Activated CD4-positive, alpha-beta T cell treated with anti-CD3 and anti-CD28 coated beads, Interleukin-2, Interleukin-4, amounts not matched to agents 100 ng/mL and 50 ng/mL, durations not matched to agents 16 hours and 8 hours (primary cell): ENCODE results near the gene PLEKHH2.
"Not testable (repeated sequence)": the region's sequence is repeated elsewhere in the genome, so short reads cannot be mapped to it uniquely, and the experiment has no call there.

Experiments used
- DNase-seq: peaks from one replicate; pipeline ENCODE4 v3.0.0-alpha.2; 2020; ENCODE audit warnings: low spot score

The PLEKHH2 gene

DNA sequence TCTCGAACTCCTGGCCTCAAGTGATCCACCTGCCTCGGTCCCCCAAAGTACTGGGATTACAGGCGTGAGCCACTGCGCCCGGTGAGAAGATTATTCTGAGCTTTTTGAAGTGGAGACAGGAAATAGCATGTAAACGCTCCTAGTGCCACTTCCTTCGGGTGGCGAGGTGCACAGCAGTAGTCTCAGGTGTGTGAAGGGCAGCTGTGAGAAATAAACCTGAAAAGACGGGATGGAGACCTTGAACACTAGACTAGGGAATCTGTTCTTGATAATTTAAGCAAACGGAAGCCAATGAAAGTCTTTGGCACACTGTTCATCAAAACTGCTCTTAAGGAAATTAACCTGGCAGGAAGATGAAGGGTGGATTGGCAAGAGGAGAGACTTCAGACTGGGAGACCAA, 439 bp upstream of the PLEKHH2 start:
- DNase-seq: peak; percentile 2

DNA sequence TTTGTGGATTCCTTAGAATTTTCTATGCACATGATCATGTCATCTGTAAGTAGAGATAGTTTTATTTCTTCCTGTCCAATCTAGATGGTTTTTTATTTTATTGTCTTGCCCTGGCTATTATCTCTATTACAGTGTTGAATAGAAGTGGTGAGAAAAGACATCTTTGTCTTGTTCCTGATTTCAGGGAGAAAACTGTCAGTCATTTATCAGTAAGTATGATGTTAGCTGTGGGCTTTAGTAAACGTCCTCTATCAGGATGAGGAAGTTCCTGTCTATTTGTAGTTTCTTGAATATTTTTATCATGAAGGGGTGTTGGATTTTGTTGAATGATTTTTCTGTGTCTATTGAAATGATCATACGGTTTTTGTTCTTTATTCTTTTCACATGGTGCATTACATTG, 5.3 kb downstream of the PLEKHH2 start:
- no peak for DNase-seq

DNA sequence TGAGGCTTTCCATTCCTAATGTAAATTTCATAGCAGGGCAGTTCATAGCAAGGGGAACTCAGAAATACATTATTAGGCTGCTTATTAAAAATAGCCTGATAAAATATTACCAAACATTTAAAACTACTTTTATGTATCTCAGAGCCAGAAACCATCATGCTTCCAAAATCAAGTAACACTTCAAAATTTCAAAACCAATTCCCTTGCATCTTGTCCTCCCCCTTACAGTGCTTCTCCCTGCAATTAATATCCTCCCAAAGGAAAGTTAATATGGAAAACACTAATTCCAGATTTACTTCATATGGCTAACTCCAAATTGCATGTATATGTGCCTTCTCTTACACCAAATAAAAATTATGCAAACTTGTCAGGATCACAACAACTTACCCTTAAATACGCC, 6.6 kb downstream of the PLEKHH2 start:
- DNase-seq: no peak

DNA sequence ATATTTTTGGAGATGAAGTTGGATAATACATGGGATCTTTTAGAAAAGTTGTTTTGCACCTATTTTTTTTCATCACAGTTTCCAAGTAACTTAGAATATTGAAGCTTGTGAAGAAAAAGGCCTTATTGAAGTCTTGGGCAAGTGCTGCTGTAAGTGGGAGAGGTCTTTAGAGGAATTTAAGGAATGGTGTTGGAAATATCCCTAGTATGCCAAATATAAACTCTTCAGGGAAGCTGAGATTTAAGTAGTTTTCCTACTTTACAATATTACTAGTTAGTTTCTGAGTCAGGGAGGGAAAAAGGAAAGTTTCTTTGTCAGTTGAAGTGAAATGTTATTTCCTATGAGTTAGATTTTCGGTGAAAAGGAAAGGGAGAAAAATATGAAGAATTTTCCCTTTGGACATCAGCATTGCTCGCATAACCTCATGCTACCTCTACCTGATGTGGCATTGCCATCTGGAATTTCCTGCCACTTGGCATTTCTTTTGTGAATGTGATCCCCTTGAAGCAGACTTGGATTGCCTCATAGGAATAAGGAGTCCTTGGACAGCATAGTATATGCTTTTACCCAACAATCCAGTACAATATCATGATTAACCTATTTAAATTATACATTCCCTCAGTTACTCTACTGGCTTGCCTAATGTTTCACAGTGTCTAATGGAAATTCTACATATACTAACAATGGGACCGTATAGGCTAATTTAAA, 12.1 kb downstream of the PLEKHH2 start:
- no peak for DNase-seq

DNA sequence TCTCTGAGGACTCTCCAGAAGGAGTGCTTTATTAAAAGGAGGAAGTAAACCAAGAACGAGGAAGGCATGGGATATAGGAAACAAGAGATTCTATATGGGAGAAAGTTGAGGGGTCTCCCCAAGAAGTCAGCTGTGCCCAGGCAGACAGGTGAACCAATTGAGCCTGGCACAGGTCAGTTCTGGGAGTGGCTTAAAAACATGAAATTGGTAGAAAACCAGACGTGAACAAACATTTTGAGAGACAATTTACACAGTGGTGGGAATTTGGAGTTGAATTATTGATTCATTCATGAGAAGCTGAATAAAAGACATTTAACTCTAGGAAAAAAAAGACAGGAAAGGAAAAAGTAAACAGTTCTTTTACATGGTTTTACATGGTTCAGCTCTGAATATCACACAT, 16.4 kb downstream of the PLEKHH2 start:
- no peak for DNase-seq

DNA sequence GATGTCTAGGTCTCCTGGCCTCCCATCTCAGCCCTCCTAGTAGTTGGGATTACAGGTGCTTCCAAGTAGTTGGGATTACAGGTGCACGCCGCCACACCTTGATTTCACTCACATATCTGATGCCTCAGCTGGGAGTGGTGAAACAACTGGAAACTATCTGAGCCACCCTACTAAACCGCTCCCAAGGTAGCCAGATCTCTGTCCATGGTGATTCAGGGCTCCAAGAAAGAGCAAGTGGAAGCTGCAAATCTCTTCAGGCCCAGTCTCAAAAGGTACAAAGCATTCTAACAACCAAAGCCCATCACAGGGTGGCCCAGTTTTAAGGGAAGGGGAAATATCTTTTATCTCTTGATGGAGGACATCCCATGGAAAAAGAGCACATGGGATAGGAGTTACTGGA, 20.2 kb downstream of the PLEKHH2 start:
- DNase-seq: no peak

DNA sequence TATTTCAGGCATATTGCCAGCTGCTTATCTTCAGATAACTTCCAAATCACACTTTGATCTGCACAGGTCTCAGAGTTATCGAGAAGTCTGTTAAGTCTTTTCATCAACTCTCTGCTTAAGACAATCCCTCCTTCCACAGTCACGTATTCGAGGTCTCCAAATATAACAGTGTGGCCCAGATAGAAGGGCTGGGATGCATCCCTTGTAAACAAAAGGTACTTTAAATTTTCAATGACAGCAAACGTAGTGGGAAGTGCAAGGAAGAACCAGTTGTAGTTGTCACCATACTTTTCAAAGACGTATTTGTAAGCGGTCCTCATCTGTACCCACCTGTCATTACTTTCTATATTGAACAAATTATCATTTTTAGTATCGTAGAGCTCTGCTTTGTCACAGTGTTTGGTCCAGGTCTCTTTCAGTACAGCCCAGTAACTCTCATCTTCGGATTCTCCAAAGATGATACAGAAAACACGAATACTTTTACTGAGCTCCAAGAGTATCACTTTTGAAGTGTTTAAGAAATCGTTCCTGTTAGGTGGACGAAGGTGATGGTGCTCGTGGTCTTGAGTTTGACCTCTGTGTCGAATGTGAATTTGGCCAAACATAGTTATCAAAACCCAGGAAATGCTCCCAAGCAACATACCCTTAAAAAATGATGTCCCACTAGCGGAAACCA, 38.7 kb downstream of the PLEKHH2 start:
- no peak for DNase-seq

- no peak for DNase-seq
Observed at GRCh38 chr2:43676322-43677050, 39.4 kb downstream of the PLEKHH2 start, which contains the start of gene C1GALT1C1L. TSS of gene C1GALT1C1L (minus strand) at chr2:43676429. CDS start at chr2:43676322, 107 bp downstream.

DNA sequence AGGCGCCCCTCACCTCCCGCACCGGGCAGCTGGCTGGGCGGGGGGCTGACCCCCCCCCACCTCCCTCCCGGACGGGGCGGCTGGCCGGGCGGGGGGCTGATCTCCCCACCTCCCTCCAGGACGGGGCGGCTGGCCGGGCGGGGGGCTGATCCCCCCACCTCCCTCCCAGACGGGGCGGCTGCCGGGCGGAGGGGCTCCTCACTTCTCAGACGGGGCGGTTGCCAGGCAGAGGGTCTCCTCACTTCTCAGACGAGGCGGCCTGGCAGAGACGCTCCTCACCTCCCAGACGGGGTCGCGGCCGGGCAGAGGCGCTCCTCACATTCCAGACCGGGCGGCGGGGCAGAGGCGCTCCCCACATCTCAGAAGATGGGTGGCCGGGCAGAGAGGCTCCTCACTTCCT, 40.7 kb downstream of the PLEKHH2 start:
- DNase-seq: not testable (repeated sequence)

- no peak for DNase-seq
Observed at GRCh38 chr2:43685357-43685756, 48.3 kb downstream of the PLEKHH2 start.

DNA sequence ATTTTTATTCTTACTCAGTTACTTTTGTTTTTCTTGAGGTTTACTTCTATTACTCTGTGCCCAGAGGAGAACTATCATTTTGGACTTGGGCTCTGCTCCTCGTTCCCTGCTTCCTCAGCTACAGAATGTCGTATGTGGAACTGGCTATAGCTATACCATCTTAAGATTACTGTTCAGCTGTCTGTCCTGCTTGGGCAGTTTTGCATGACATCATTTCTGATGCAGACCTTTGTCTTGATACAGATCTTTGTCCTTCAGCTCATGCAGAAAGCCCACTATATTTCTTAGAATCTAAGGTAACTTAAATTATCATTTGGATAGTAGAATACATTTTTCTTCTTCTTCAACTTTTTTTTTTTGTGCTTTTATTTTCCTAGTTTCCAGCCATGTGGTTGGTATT, 52.9 kb downstream of the PLEKHH2 start:
- DNase-seq: no peak

DNA sequence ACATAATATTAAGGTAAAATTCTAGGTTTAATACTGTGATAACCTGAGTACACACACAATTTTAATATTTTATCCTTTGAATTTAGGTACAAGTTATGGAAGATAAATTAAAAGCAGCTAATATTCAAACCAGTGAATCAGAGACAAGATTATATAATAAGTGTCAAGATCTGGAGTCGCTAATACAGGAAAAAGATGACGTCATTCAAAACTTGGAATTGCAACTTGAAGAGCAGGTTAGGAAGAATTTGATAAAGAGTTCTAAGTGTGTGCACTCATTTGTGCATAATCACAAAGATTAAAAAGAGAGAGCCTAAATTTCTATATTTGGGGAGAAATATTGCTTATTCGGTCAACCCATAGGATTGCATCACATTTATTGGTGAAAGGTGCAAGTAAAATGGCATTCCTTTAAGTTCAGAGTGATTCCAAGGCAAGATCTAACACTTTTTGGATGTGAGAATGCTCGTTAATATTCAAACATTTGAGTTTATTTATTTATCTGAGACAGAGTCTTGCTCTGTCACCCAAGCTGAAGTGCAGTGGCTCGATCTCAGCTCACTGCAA, 55.5 kb downstream of the PLEKHH2 start:
- DNase-seq: no peak

DNA sequence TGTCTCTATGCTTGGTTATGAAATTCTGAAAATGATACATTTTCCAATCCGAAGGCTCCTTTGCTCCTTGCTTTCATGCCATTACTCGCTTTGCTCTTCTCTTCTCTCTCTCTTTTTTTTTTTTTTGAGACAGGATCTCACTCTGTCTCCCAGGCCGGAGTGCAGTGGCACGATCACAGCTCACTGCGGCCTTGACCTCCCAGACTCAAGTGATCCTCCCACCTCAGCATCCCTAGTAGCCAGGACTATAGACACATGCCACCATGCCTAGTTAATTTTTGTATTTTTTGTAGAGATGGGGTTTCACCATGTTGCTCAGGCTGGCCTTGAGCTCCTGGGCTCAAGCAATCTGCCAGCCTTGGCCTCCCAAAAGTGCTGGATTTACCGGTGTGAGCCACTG, 61.1 kb downstream of the PLEKHH2 start:
- DNase-seq: not testable (repeated sequence)

DNA sequence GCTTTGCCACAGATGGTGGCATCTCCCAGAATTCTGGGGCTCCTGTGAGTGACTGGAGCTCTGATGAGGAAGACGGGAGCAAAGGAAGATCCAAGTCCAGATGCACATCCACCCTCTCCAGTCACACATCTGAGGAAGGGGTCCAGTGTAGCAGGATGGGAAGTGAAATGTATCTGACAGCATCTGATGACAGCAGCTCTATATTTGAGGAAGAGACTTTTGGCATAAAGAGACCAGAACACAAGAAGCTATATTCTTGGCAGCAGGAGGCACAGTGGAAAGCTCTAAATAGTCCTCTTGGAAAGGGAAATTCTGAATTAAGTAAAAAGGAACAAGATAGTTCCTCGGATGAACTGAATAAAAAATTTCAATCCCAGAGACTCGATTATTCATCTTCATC, 62.7 kb downstream of the PLEKHH2 start:
- DNase-seq: no peak

GRCh38 chr2:43701111-43701510, 64.1 kb downstream of the PLEKHH2 start:
- no peak for DNase-seq

DNA sequence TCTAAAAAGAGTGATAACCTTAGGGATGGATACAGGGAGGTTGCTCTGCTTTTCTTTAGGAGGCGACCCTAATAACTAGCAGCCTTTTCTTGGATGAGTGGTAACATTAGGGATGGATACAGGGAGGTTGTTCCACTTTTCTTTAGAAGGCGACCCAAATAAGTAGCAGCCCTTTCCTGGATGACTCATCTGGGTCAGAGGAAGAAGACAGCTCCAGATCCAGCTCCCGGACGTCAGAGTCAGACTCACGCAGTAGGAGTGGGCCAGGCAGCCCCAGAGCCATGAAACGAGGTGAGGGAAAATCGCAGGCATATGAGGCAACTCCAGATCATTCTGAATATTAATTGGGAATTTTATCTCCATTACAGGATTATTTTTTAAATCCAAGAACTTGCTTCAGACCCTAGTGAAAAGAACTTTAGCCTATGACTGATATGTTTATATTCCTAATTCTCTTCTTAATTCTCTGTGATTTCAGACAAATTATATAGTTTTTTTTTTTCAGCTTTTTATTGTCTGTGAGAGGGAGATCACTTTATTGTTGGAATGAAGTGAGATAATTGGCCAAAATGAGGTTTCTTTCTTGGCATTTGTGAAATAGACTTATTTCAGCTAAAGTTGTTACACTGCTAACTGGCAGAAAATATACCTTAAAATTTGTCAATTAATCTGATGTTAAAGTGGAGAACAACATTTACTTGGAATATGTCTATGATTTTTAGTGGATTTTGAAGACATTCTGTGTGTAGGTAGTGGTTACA, 70.4 kb downstream of the PLEKHH2 start:
- no peak for DNase-seq

GRCh38 chr2:43708178-43708577, 71.1 kb downstream of the PLEKHH2 start:
- DNase-seq: no peak

DNA sequence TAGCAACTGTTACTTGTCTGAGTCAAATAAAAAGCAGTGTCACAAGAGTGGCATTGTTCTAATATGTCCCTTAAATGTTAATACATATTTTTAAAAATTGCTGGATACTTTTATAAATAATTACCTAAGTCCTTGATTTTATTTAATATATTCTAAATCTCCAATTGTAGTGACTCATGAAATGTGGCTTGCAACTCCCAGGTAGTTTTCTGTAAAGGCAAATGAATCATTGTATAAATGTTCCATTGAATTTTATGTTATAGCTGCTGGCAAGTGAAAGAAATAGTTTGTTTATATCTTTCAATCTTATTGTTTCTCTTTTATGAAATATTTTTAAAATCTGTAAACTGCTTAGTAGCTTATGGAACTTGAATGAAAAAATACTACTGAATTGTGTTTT, 71.8 kb downstream of the PLEKHH2 start:
- no peak for DNase-seq

- DNase-seq: no peak
Observed at GRCh38 chr2:43710866-43711265, 73.8 kb downstream of the PLEKHH2 start.

GRCh38 chr2:43714164-43714563, 77.1 kb downstream of the PLEKHH2 start:
- DNase-seq: no peak

GRCh38 chr2:43715300-43716098, 78.4 kb downstream of the PLEKHH2 start:
- no peak for DNase-seq
